PC-3 (cell line): ENCODE results near the gene CYP46A1. TPM values are rescaled to one million over a fixed set of nuclear protein-coding genes. Genes with fewer than 3 reads are reported as not detected.

Experiments
- ATAC-seq: fragments of 200-7000 bp; cut with Tn5 transposase; 2 replicates; pipeline ENCODE4 v1.9.1; 2020; ENCODE audit warnings: mild to moderate bottlenecking, moderate library complexity
- BruUV-seq: library from RNA; stranded (reverse); fragments of 400-500 nt; replicated peaks from 2 replicates; lab custom pipeline; 2021; lab: Mats Ljungman, UMichigan
- CTCF ChIA-PET: fragments of 300-600 bp; sonication (Branson Sonifier 250); formaldehyde crosslinking; loops from one replicate; lab custom pipeline; 2022; ENCODE audit warnings: antibody characterized with exemption; lab: Charles Lee
- POLR2A ChIA-PET: fragments of 300-600 bp; sonication (Branson Sonifier 250); formaldehyde crosslinking; loops from one replicate; lab custom pipeline; 2022; ENCODE audit warnings: antibody characterized with exemption; ENCODE audit not compliant: unreplicated experiment; lab: Charles Lee
- DNase-seq: peaks from one replicate; pipeline ENCODE4 v3.0.0-alpha.2; 2015
- H2AFZ ChIP-seq: fragments of 300-600 bp; sonication (generic); 2 replicates; pipeline ENCODE4 v1.6.0; 2016; ENCODE audit warnings: antibody characterized with exemption, low read length
- H3F3A ChIP-seq: fragments of 300-600 bp; sonication (generic); one replicate; pipeline ENCODE4 v1.6.0; 2017; ENCODE audit warnings: antibody characterized with exemption, low read length, control low read depth, mild to moderate bottlenecking; ENCODE audit not compliant: unreplicated experiment
- H3K27ac ChIP-seq: fragments of 300-600 bp; sonication (generic); 2 replicates; pipeline ENCODE4 v1.5.1; 2016; ENCODE audit warnings: mild to moderate bottlenecking, low read length
- H3K27me3 ChIP-seq: fragments of 300-600 bp; sonication (generic); 2 replicates; pipeline ENCODE4 v1.6.1; 2016; ENCODE audit warnings: low read length, mixed read lengths
- H3K36me3 ChIP-seq: fragments of 300-600 bp; sonication (generic); 2 replicates; pipeline ENCODE4 v1.6.1; 2016; ENCODE audit warnings: low read depth, mixed run types, low read length, mixed read lengths
- H3K4me1 ChIP-seq: fragments of 300-600 bp; sonication (generic); 2 replicates; pipeline ENCODE4 v1.5.1; 2016; ENCODE audit warnings: low read length; ENCODE audit not compliant: insufficient read depth
- H3K4me2 ChIP-seq: fragments of 300-600 bp; sonication (generic); 2 replicates; pipeline ENCODE4 v1.6.0; 2016; ENCODE audit warnings: low read length
- H3K4me3 ChIP-seq: fragments of 300-600 bp; sonication (generic); 2 replicates; pipeline ENCODE4 v1.5.1; 2016; ENCODE audit warnings: mild to moderate bottlenecking, low read length, mixed read lengths
- H3K79me2 ChIP-seq: fragments of 300-600 bp; sonication (generic); 2 replicates; pipeline ENCODE4 v1.6.1; 2017; ENCODE audit warnings: low read length, mixed read lengths
- H3K9ac ChIP-seq: fragments of 300-600 bp; sonication (generic); 2 replicates; pipeline ENCODE4 v1.6.0; 2016; ENCODE audit warnings: mild to moderate bottlenecking, low read length
- H3K9me2 ChIP-seq: fragments of 300-600 bp; sonication (generic); replicated peaks from 2 replicates; pipeline ENCODE4 v1.6.1; 2016; ENCODE audit warnings: mixed run types, low read length, mixed read lengths
- H3K9me3 ChIP-seq: fragments of 300-600 bp; sonication (generic); 2 replicates; pipeline ENCODE4 v1.6.1; 2016; ENCODE audit warnings: low read length, mixed read lengths
- H4K20me1 ChIP-seq: fragments of 300-600 bp; sonication (generic); 2 replicates; pipeline ENCODE4 v1.6.1; 2016; ENCODE audit warnings: low read length, mixed read lengths
- EZH2 ChIP-seq: fragments of 300-600 bp; sonication (generic); IDR thresholded peaks from one replicate; pipeline ENCODE4 v1.6.1; 2017; ENCODE audit warnings: antibody characterized with exemption, mild to moderate bottlenecking, low read length; ENCODE audit not compliant: unreplicated experiment
- EZH2phosphoT487 ChIP-seq: fragments of 300-600 bp; sonication (generic); IDR thresholded peaks from 2 replicates; pipeline ENCODE4 v1.6.1; 2018; ENCODE audit warnings: mild to moderate bottlenecking, antibody characterized with exemption, low read length, borderline replicate concordance
- intact Hi-C: fragments of 100-400 bp; cut with micrococcal nuclease; formaldehyde crosslinking; loops from 2 replicates; pipeline ENCODE4 v1.9.0; 2023
- total RNA-seq: library from RNA; depleted of rRNA; stranded (reverse); fragments of >200 nt; gene quantifications from 2 replicates; pipeline ENCODE4 v1.2.3, GENCODE V29; 2014
- TF ChIP-seq, protein P1 (sequence below): fragments of 300-600 bp; sonication (generic); conservative IDR thresholded peaks from 2 replicates; pipeline ENCODE4 v1.5.1; 2017; ENCODE audit warnings: antibody characterized with exemption, low read depth, mild to moderate bottlenecking, low read length

CYP46A1 gene
- total RNA-seq, 1 experiment from 2014 or later: 1.2 TPM

DNA sequence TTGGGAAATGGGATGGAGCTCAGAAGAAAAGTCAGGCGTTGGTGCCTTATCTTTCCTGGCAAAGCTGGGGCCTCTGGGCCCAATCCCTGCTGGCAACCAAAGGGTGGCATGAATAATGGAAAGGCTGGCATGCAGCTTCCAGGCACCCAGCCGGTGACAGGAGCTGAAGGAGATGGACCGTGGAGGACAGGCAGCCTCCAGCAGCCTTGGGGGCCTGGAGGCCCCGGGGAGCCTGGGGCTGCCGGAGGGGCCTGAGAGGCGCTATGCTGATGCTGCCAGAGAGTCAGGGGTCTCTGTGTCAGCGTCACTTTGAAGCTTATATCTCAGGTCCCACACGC, 70.9 kb downstream of the CYP46A1 start:
- H3K27me3 ChIP-seq: no peaks in the 10 kb centered on the region
- H3K36me3 ChIP-seq: no peaks in the 10 kb centered on the region
- no peak overlapping the region for H2AFZ ChIP-seq
- no peaks in the 10 kb centered on the region for H3K9me2 ChIP-seq
- ChIA-PET CTCF (interaction anchor here (0.6 kb wide), 1 partner anchor 18 kb away, joined by 3 read pairs; no protein-coding TSS in a partner anchor), POLR2A (interaction anchor here (0.9 kb wide), 1 partner anchor 71 kb away, joined by 16 read pairs; the partner anchor contains the start of gene CYP46A1)
- BruUV-seq: no TSS peak
- H3K4me3 ChIP-seq: no peak overlapping the region
- ATAC-seq: no peak
- H3F3A ChIP-seq: no peaks in the 10 kb centered on the region
- H3K9me3 ChIP-seq: no peaks in the 10 kb centered on the region
- H3K4me2 ChIP-seq: no peak overlapping the region
- H4K20me1 ChIP-seq: no peaks in the 10 kb centered on the region
- DNase-seq: peak; percentile 19
- no peak overlapping the region for H3K27ac ChIP-seq
- H3K4me1 ChIP-seq: peaks cover 71% of the 10 kb centered on the region
- no peak overlapping the region for H3K9ac ChIP-seq
- no peaks in the 10 kb centered on the region for H3K79me2 ChIP-seq
- no peak for TF ChIP-seq EZH2phosphoT487
- TF ChIP-seq EZH2: no peak
- TF ChIP-seq, protein P1, sequence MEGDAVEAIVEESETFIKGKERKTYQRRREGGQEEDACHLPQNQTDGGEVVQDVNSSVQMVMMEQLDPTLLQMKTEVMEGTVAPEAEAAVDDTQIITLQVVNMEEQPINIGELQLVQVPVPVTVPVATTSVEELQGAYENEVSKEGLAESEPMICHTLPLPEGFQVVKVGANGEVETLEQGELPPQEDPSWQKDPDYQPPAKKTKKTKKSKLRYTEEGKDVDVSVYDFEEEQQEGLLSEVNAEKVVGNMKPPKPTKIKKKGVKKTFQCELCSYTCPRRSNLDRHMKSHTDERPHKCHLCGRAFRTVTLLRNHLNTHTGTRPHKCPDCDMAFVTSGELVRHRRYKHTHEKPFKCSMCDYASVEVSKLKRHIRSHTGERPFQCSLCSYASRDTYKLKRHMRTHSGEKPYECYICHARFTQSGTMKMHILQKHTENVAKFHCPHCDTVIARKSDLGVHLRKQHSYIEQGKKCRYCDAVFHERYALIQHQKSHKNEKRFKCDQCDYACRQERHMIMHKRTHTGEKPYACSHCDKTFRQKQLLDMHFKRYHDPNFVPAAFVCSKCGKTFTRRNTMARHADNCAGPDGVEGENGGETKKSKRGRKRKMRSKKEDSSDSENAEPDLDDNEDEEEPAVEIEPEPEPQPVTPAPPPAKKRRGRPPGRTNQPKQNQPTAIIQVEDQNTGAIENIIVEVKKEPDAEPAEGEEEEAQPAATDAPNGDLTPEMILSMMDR: no peak
- intact Hi-C loops: no loop called here

DNA sequence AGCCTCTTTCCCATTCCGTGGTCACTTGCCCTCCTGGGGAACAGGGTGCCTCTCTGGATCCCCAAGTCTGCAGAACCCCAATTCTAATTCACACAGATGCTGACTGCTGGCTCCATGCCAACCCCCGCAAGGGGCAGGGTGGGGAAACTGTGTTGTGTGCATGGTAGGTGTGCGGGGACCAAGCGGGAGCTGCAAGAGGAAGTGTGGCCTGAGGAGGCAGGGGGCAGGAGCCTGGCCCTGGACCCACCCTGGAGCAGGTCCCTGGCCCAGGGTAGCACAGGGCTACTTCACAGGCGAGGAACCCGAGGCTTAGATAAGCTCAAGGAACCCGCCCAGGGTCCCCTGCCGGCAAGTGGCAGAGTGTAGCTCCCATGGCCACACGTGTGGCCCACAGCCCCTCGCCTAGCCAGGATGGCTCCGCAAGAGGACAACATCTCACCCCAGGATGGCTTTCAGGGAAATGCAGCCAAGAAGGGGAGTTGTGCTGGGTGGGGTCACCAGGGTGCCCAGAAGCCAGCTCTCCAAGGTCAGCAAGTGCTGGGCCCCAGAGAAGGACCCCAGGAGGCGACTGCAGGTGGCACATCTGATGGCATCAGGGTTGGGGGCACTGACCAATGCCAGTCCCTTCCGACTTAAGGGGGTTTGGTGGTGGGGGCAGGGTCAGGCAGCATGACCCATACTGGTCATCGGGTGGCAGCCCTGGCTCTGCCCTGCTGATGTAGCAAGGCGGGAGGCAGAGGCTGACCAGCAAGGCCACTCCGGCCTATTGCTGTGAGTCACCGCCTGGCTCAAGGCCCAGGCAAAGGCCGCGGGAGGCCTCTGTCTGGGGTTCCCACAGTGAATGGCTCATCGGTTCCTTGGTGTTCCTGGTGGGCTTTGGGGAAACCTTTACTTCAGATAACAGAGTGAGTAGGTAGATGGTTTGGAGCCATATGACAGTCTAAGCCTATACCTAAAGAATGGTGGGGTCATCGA, 71.8 kb downstream of the CYP46A1 start:
- H3K9me3 ChIP-seq: no peaks in the 10 kb centered on the region
- no peak for TF ChIP-seq EZH2
- TF ChIP-seq, protein P1: no peak
- TF ChIP-seq EZH2phosphoT487: no peak
- H3K9ac ChIP-seq: peak overlapping the region; percentile 44
- ChIA-PET POLR2A (no interaction called here), CTCF (interaction anchor here (0.6 kb wide), 1 partner anchor 19 kb away, joined by 3 read pairs; no protein-coding TSS in a partner anchor)
- ATAC-seq: peak; percentile 52
- intact Hi-C loops: loop anchor here (2.0 kb wide), 2 partner anchors 25 to 37 kb away; partner anchors contain the start of gene EML1
- no peaks in the 10 kb centered on the region for H3K9me2 ChIP-seq
- H3F3A ChIP-seq: no peaks in the 10 kb centered on the region
- H3K4me2 ChIP-seq: peak overlapping the region; percentile 53
- H2AFZ ChIP-seq: no peak overlapping the region
- peak overlapping the region; percentile 74 for H3K27ac ChIP-seq
- BruUV-seq: no TSS peak
- H3K27me3 ChIP-seq: no peaks in the 10 kb centered on the region
- H3K36me3 ChIP-seq: no peaks in the 10 kb centered on the region
- peaks cover 71% of the 10 kb centered on the region for H3K4me1 ChIP-seq
- H3K4me3 ChIP-seq: no peak overlapping the region
- DNase-seq: peak; percentile 86
- H4K20me1 ChIP-seq: no peaks in the 10 kb centered on the region
- no peaks in the 10 kb centered on the region for H3K79me2 ChIP-seq
